Glomerular visceral epithelial cell (primary cell): ENCODE data around the gene KIZ.

Experiments
- DNase-seq: peaks from one replicate; pipeline ENCODE4 v3.0.0-alpha.2; 2016; ENCODE audit errors: extremely low spot score

Gene KIZ

DNA sequence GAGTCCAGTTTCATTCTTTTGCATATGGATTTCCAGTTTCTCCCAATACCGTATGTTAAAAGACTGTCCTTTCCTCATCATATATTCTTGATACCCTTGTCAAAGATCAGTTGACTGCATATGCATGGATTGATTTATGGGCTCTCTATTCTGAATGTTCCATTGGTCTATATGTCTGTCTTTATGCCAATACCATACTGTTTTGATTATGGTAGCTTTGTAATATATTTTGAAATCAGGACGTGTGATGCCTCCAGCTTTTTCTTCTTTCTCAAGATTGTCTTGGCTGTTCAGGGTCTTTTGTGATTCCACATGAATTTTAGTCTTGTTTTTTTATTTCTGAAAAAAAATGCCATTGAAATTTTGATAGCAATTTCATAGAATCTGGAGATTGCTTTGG, 51.9 kb downstream of the KIZ start:
- DNase-seq = no peak

GRCh38 chr20:21179757-21180156, 53.9 kb downstream of the KIZ start:
- DNase-seq = no peak

DNA sequence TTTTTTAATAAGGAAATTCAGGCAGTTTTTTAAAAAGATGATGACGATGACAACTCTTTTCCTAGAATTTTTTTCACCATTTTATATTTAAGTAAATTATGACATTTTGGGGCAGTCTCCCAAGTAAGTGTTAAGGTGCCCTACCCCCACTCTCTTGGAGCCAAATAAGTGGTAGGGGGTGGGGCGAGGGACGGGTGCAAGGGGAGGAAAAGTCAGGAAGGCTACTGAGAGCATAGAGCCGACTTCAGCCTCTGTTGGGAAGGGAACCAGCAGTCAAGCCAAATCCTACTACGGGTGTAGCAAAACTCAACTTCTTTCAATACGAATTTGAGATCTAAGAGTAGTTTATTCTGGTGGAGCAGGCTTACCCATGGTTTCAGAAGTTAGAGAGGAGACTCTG, 54.4 kb downstream of the KIZ start:
- no peak for DNase-seq

DNA sequence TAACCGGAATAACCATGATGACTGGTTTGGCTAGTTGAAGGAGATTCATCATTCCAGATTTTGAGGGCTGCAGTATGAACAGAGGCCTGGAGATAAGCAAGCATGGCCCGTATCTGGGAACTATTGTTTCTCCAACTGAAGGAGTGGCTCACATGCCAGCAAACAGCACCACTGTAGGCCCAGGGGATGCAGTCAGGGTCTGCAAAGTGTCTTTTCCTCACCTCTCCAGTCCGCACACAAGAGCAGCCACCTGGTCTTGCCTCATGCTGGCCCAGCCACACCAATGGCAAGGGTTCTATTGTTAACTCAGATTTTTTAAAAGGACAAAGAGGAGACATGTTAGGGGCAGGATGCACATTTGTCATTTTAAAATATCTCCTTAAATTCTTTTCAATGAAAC, 55.1 kb downstream of the KIZ start:
- no peak for DNase-seq

- peak; percentile 85 for DNase-seq
Measured at GRCh38 chr20:21182832-21183563, 57.1 kb downstream of the KIZ start.

DNA sequence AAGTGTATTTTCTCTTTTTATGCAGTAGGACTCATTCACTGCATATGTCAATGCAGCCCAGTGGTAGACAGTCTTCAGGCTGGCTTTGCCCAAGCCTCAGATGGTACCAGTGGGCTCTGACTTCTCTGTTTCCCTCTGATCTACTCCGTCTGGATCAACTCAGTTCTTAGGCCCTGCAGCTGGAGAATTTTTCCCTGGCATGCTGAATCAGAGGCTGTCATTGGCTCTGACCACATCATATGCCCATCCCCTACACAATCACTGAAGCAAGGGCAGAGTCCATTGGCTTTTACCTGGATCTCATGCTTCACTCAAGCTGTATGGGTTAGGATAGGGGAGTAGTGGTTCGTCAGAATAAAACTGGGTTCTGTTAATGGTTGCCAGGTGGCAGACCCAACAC, 57.8 kb downstream of the KIZ start:
- peak; percentile 66 for DNase-seq

- peak; percentile 53 for DNase-seq
Measured at GRCh38 chr20:21184819-21185218, 58.9 kb downstream of the KIZ start.

GRCh38 chr20:21185849-21186248, 60.0 kb downstream of the KIZ start:
- DNase-seq = no peak

GRCh38 chr20:21189761-21190523, 64.1 kb downstream of the KIZ start:
- no peak for DNase-seq

DNA sequence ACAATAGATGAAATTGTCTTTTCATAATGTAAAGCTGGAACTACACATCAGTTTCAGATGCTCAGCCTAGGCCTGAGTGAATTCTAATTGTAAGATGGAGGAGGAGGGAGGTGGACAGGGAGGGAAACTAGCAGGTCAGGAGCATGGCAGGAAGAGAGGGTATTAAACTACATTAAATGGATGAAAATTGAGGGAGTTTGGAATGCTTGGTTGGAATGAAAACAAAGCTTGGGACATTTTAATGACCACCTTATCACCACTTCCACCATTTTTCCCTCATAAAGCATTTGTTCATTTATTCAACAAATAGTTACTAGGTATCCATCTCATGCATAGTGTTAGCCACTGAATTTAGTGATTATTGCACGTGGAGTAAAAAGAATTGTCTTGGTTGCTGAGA, 65.0 kb downstream of the KIZ start:
- DNase-seq = no peak

DNA sequence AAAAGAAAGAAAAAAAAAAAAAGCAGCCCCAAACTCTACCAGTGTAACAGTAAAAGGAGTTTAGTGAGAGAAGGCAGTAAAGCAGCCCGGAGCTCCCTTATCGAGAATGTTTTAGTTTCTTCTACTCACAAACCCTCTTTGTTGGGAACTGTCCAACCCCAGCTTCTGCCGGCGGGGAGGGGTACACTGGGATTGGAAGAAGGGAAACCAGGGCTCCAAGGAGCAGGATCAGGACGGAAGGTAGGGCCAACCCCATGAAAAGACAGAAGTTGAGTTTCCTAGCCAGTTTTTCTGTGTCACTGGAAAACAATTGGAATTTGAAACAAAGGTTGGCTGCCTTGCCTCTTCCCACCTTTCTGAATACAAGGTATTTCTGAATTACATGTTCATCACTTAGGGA, 66.0 kb downstream of the KIZ start:
- no peak for DNase-seq

DNA sequence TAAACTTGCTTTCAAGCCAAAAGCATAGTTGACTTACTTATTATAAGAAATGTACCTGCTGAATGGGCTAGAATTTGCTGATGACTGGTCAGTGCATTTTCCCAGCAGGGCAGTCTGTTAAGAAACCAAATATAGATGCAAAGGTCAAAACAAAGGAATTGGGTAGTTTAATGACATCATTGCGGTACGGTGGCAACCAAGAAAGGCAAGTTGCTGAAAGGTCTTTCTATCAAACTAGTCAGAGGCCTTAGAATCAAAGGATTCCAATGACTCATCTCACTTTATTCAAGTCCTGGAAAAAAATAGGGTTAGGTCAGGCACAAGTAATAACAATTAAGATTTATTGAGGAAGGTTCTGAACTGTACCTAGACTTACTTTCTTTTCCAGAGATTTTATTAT, 76.4 kb downstream of the KIZ start:
- DNase-seq = peak; percentile 42

- no peak for DNase-seq
Measured at GRCh38 chr20:21203088-21203656, 77.3 kb downstream of the KIZ start.

DNA sequence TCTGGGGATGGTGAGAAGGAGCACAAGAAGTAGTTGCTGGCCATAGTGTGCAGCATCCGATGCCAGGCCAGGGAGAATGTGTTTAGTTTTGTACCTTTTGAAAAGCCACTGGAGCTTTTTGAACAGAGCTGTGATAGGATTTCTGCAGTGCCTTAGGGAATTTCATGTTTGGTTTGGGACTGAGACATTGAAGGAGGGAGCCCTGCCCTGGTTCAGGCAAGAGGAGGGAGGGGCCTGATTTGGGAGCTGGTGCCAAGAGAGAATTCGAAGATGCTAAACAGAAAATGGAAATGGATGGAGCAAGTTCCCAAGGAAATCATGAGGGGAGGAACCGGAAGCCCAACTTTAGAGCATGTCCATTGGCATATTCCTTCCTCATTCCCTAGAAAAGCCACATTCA, 80.7 kb downstream of the KIZ start:
- no peak for DNase-seq

- no peak for DNase-seq
Measured at GRCh38 chr20:21208999-21209398, 83.1 kb downstream of the KIZ start.

- no peak for DNase-seq
Measured at GRCh38 chr20:21209668-21210067, 83.8 kb downstream of the KIZ start.

DNA sequence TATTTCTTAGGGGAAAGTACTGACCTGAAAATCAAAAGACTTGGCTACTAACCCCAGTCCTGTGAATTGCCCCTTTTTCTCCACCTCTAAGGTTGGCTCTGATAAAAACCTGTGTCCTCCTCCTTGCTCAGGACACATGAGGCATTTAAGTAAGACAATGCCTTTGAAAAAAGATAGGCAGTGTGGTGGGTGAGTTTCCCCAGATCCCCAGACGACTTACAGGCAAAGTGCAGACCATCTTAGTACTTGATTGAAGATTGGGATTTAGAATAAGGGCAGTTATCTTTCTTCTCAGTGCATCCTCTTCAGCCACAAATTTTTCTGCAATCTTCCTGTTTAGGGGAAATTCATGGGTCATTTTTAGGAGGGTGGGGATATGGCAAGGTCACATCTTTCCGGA, 87.8 kb downstream of the KIZ start:
- no peak for DNase-seq

DNA sequence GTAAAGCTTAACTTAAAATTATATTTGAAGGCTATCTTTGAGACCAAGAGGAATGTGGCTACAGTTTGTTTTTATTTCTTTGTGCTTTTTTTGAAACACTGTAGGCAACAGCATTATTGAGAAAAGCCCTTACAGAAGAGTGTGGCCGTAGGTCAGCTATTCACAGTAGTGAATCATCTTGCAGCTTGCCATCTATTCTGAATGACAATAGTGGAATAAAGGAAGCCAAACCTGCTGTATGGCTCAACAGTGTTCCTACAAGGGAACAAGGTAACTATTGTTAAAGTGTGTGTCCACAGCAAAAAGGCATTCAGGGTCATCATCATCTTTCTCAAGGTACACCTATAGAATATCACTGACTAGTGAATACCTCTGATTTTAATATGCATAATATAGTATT, 88.5 kb downstream of the KIZ start:
- no peak for DNase-seq

DNA sequence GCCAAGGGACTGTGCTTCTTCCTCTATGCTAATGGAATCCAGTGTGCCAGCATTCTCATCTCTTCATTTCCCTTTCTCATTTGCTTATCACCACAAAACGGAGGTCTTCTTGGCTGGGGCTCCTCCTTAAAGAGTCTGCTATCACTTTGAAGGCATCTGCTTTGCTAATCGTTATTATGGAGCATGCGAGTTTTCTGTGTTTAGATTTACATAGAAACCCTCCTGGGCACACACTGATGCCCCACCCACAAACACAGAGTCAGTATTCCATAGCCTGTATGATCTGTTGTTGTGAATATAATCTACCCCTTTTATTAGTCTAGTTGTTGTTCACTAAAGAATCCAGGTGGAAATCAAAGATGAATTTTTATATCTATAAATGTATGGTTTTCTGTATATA, 93.8 kb downstream of the KIZ start:
- DNase-seq = no peak

- no peak for DNase-seq
Measured at GRCh38 chr20:21224217-21224616, 98.3 kb downstream of the KIZ start.

GRCh38 chr20:21225215-21225947, 99.5 kb downstream of the KIZ start:
- no peak for DNase-seq

DNA sequence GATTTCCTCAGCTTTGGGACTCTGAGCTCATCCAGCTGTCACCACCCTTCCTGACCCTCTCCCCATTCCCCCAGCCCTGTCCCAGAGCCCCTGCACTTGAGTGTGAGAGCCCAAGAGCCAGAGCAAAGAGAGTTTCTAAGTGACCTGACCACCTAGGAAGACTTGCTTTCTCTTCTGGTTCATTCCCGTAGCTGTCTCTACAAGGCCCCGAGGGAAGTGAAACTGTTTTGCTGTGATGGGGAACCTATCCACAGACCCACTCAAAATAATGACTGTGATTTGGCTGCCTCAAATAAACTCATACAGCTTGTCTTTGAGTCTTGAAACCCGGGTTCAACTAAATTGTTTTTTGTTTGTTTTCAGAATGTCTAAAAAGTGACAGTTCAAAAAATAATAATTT, 102.6 kb downstream of the KIZ start:
- no peak for DNase-seq

DNA sequence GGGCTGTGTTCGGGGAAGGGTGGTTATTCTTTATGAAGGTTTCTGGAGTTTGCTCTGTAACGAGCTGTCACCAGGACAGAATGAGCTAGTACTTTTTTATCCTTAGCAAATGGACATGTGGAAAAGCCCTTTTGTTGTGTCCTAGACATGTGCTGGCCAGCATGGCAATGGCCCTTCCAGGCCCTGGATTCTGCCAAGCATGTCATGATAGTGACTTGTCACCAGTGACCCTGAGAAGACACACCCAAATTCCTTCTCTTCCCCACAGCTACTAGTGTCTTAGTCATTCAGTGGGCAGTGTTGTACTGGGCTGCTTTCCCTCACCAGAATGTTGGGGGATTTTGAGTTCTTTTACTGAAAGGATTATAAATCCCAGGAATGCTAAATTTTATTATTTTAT, 103.3 kb downstream of the KIZ start:
- DNase-seq = no peak
